Measurements from ENCODE around the gene RSPH9.
"Not testable (repeated sequence)": the region's sequence is repeated elsewhere in the genome, so short reads cannot be mapped to it uniquely, and the experiment has no call there.

GRCh38 chr6:43652822-43653221 lies 8.0 kb downstream of the RSPH9 start:
- TF ChIP-seq CTCF (IDR thresholded peaks at IDR 0.05; ENCODE audit: low read depth, low read length, poor library complexity, severe bottlenecking); EZH2phosphoT487 (IDR thresholded peaks at IDR 0.05; ENCODE audit: borderline replicate concordance, low read length): not testable (repeated sequence)

All from DOHH2 (cell line).